ENCODE results near the gene ACAD10.
"Not testable (repeated sequence)": the region's sequence is repeated elsewhere in the genome, so short reads cannot be mapped to it uniquely, and the experiment has no call there.

Gene ACAD10

DNA sequence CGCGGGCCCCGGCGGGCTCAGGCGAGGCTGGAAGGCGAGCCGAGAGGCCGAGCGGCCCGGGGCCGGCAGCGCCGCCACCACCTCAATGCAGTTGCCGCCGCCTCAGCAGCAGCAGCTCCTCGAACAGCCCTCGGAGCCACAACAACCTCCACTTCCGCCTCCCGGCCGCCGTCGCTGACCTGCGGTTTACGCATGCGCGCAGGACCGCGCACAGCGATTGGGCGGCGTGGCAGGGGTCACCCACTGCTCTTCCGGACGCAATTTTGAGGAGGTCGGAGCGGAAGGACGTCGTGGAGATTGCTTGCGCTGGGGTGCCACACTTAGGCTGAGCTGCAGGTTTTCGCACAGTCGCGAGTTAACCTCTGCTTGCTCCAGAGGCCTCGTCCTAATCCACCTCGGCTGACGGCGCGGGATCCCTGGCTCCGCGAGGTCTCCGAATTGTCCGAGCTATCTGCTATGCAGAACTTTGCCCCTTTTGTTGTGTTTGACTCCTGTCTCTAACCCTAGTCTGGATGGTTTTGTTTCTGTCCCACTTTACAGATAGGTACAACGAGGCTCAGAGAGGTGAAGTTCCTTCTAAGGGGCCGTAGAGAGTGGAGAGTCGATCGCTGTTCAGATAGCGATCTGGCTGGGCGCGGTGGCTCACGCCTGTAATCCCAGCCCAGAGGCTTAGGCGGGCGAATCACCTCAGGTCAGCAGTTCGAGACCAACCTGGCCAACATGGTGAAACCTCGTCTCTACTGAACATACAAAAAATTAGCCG is at the start of gene ACAD10, which contains the start of gene BRAP:
Gene ACAD10, plus strand, starts transcription at position 243 of the 763 bp plus-strand sequence. CDS start 6,657 bp downstream, outside the sequence.
Gene BRAP, minus strand, starts transcription at position 146 of the 763 bp plus-strand sequence. CDS start 164 bp downstream, outside the sequence.
- DNase-seq: peak; percentile 79 to 93

DNA sequence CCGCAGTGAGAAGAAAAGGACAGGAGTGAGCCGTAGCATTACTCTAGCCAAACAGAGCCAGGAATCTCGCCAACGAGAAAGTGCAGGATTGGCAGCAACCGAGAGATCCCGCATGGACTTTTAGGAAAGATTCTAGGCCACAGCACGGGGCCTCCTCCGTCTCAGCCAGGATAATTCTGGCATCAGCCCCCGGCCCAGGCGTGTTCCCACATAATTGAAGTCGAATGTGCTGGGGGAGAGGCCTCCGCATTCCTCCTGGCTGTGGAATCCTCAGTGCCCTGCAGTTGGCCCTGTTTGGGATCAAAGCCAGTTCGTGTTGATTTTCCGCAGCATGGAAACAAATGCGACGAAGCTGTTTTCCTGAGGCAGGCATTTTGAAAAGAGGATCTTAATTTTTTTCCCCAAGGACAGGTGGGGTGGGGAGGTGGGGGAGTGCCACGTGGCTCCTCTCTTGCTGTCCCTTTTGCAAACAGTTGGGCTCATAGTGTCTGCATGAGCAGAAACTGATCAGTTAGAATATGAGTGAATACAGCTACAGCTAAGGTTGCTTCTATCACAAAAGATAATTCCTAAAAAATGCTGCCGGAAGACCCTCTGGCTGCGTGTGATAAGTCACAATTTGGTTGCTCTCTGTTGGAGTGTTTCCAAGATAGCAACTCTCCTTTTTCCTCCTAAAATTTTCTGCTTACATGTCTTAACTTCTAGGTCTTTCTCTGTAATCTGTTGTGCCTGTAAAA is 49.5 kb upstream of the ACAD10 start:
- no peak for DNase-seq

DNA sequence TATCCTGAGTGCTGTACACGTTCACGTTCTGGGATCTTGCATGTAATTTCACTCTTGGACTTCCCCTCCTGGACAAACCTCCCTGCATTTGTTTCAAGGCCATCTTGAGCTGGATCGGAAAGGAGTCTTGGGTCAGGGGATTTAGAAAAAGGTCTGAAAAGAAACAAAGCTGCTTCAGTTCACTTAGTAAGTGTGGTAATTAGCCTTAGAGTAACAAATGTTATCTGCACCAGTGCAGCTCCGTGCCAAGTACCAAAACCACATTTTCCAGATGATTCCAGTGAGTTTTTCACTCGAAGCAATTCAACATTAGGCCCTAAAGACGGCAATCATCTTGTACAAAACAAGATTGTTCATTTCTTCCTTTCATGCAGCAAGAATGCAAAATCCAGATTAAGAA is 47.3 kb upstream of the ACAD10 start:
- no peak for DNase-seq

DNA sequence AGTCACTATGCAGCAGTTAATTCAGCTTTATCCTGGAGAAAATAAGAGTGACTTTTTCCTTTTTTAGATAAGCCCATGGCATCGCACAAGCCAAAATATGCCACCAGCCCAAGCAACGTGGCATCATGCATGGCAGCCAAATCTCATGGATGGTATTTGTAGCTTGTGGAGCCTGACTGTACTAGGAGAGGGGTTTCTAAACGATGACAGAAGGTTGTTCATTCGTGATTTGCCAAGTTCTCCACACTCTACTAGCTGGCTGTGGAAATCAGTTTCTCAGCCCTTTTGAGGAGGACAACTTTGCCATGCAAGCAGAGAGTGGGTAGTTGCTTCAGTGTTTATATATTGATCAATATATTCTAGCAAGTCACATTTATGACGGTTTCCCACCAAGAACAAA is 45.3 kb upstream of the ACAD10 start:
- no peak for DNase-seq

DNA sequence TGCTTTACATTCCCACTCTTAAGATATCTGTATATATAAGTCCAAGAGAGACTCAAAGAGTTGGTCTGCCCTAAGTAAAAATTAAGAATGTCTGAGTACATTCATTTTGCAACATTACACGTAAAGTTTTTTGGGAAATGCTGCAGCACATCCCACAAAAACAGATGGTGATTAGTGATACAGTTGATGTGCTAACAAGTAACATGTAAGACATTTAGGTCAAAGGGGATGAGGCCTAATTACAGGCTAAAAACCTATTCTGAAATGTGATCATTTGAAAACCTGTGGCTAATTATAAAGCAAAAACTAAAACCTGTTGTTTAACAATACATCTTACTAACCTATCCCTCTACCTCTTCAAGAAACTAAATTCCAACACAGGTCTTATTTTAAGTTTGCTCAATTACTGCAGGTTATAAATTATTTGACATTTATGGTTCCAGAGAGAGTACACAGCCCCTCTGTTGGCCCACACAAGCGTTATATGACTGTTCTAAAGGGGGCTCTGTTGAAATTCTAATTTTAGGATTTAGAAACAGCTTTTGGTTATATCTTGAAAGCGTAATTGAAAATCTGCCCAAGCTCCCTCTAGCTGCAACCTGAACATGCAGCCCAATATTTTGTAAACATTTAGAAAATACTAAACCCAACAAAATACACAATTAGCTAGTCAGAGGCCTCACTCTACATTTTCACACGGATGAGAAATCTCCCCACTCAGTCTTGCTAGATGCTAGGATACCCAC is 43.0 kb upstream of the ACAD10 start:
- no peak for DNase-seq

DNA sequence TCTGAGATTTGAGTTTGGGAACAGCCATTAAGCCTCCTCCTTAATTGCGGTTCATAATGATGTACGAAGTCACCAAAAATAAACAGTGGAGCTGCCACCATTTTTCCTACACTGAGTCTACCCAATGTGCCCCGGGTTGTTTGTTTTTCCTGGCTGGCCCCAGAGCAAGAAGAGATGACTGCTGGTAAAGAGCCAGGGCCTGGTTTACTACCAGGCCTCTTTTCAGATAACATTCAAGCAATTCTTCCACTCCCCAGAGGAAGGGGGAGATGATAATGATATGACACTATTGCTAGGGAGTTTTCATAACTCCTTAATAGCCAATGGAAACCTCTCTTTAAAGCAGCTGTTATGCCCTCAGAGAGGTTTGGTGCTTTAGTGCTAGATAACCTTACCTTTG is 42.4 kb upstream of the ACAD10 start:
- DNase-seq: no peak

DNA sequence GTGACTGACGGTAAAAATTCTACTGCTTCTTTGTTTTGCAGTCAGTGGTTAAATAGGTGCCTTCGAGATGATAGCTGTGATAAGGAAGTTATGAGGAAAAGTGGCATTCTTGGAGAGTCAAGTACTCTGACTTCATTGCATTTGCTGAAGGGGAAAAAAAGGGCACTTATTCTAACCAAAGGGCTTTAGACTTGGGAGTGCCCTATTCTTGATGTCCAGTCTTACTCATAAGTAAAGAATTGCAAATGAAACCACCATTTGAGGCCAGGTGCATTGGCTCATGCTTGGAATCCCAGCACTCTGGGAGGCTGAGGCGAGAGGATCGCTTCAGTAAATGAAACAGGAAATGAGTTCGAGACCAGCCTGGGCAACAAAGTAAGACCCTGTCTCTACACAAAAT is 40.4 kb upstream of the ACAD10 start:
- no peak for DNase-seq

DNA sequence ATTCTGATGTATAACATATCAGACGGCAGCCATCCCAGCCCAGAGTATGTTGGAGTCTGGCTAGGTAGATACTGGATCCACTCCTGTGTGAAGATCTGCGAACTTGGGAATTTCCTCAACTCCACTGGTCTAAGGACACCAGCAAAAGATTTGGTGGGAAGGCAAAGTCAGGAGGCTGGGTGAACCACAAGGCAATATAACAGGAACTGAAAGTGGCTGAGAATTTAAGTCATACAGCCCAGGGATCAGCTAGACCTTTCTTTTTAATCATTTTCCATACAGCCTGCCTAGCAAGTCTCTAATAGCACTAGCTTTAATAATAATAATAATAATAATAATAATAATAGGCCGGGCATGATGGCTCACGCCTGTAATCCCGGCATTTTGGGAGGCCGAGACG is 34.9 kb upstream of the ACAD10 start:
- DNase-seq: no peak

DNA sequence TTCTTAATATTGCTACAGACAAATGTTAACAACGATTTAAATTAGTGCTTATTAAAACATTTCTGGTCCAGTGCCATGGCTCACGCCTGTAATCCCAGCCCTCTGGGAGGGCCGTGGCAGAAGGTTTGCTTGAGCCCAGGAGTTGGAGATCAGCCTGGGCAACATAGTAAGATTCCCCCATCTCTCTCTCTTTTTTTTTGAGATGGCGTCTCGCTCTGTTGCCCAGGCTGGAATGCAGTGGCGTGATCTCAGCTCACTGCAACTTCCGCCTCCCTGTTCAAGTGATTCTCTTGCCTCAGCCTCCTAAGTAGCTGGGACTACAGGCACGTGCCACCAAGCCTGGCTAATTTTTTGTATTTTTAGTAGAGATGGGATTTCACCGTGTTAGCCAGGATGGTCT is 33.3 kb upstream of the ACAD10 start:
- DNase-seq: not testable (repeated sequence)

DNA sequence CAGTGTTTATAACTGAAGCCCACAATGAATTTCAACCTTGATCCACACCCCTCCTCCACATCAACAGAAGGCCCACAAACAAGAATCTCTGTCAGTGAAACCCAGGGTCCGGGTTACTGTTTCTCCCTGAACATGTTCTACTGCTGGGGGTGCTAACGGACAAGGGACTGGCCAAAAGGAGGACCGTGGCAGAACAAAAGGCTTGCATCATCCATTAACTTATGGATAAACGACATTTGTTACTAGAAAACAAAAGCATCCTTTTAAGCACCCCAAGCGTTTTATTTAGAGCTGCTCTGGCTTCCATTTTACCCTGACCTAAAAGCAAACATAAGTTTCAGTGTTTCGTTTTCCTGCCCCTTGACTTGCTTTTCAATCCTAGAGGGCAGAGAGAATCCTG is 32.3 kb upstream of the ACAD10 start:
- no peak for DNase-seq

DNA sequence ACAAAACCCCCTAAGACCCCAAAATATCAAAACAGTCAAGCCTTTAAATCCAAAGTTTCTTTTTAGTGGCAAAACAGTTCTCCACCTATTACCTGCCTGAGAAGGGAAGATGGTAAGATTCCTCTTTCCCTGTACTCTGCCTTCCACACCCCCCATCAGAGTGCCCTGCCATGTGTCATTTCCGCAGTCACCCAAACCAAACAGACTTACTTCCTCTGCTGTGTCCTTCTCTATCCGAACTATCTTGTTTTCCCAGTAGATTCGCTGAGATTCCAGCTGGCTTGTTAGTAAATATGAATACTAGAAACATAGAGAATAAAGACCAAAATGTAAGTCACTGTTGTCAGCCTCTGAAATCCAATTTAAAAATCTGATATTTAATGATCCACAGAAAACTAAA is 30.5 kb upstream of the ACAD10 start:
- DNase-seq: no peak

DNA sequence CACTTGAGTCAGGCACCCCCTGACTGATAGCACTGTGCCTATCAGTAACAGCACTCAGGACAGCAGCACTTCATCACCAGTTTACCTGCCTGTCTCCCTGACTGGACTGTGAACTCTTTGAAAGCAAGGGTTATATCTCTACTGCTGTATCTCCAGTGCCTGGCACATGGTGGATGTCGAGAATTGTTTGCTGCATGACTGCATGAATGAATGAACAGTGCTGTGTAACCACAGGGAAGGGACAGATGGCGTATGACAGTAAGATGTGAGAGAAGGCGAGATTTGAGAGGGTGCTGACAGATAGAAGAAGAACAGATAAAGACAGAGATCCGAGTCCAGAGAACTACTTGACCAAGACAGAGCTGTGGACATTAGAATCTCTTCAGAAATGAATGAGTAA is 29.8 kb upstream of the ACAD10 start:
- DNase-seq: no peak

DNA sequence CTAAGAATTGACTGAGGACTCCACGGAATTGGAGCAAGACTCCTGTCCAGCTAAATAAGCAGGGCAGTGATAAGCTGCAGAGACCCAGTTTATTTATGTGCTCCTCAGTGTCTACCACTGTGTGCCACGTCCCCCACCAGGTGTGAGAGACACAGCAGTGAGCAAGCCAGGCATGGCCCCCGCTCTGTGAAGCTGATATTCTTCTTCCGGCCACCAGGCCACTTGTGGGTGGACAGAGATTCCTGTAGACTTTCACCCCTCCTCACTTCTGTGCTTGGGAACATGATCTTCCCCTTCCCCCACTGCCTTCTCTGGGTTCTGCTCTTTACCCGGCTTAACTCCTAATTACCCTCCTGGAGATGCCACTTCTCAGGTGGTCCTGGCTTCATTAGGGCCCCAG is 21.4 kb upstream of the ACAD10 start:
- no peak for DNase-seq

DNA sequence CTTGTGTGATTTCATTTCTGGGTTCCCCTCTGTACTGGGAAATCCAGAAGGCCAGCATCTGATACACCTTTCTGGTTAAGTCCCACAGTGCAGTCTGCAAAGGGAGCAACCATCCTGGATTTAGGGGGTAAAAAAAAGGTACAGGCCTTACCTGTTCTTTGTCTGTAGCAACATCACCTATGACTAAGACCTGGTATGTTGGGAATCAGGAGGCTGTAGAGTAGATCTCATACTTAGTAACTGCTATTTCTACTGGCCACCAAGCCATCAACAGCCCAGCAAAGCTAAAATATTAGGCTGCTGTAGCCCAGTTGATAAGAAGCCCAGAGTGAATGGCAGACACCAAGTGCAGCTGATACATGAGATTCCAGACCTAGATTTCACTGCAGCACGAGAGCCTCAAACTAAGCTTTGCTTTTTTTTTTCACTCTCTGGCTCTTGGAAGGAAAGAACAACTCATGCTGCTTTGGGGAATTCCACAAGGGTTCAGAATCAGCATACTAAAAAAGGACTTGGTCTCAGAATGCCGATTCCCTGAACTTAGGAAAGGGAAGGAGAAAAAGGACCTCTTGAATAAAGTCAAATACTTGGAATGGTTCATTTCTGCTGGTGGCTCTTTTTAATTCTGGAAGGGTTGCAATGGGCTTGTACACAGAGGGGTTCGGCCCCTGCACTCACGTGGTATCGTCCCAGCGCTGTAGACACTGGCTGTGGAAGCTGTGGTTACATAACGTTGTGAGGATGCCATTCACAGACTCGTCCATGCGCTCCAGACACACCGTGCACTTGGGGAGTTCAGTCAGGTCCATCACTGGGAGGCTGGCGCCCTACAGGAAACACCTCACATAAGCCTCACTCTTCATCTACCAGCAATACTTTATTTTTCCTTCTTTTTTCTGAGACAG is 20.6 kb upstream of the ACAD10 start:
- no peak for DNase-seq

DNA sequence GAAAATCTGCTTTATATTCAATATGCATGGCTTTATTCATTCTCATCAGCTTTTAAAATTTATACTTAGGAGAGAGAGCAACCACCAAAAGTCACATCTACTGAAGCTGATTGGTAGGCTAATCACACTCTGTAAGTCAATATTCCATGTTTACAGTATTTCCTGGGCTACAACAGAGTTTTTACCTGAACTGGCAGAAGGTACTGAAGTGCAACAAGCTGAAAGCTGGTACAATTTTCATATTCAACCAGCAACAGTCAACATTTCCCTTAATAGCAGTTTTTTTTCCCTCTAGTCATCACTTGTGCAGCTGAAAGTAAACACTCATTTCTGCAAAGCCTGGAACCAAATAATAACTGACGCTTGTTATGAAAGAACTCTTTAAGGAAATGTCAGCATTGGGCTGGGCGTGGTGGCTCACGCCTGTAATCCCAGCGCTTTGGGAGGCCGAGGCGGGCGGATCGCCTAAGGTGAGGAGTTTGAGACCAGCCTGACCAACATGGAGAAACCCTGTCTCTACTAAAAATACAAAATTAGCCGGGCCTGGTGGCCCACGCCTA is 13.0 kb upstream of the ACAD10 start:
- DNase-seq: no peak

DNA sequence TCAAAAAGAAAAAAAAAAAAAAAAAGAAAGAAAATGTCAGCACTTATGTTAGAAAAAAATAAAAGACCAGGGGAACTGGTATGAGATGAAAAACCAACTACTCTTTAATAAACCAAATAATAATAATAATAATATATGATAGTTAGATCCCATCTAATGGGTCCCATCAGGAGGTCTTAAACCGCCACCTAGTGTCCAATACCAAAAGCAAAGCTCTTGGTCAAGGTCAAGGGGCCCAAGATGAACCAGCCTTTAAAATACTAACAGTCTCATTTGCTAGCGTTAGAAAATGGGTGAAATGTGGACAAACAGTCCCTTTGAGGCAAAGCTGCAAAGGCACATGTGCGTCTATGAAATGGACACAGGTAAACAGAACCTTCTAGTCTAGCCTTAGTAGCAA is 12.3 kb upstream of the ACAD10 start:
- DNase-seq: no peak

DNA sequence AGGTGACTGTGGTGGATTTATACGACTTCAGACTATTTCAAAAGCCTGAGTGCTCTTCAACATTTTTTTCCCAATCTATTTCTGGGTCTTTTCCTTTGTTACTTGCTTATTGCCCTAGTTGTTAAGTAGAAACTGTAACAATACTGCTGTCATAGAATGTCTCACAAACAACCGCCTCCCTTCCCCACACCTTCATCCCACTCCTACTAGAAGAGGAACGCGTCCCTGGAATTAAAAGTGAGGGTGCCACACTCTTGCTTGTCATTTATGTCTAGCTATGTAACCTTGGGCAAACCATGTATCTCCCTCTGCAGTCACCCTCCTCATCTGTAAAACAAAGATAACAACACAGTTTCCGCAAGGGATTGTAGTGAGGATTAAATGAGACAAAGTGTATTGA is 8.7 kb upstream of the ACAD10 start:
- no peak for DNase-seq

DNA sequence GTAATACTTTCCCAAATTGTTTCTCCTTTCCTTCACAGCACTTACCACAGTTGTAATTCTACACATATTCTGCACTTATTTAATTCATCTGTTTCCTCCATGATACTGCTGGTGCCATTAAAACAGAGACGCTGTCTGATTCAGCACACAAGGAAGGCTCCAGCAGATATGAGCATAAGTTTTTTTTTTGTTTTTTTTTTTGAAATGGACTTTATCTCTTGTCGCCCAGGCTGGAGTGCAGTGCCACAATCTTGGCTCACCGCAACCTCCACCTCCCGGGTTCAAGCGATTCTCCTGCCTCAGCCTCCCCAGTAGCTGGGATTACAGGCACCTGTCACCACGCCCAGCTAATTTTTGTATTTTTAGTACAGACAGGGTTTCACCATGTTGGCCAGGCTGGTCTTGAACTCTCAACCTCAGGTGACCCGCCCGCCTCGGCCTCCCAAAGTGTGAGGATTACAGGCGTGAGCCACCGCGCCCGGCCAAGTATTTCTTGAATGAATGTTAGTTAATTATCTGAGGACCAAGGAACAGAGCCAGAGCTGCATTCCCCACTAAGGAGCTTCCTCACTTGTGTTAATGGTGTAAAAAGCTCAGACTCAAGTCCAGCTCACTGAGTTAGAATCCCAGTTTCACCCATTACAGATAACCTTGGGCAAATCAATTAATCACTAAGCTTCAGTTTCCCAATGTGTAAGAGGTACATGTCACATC is 1.2 kb upstream of the ACAD10 start:
- DNase-seq: not testable (repeated sequence)

DNA sequence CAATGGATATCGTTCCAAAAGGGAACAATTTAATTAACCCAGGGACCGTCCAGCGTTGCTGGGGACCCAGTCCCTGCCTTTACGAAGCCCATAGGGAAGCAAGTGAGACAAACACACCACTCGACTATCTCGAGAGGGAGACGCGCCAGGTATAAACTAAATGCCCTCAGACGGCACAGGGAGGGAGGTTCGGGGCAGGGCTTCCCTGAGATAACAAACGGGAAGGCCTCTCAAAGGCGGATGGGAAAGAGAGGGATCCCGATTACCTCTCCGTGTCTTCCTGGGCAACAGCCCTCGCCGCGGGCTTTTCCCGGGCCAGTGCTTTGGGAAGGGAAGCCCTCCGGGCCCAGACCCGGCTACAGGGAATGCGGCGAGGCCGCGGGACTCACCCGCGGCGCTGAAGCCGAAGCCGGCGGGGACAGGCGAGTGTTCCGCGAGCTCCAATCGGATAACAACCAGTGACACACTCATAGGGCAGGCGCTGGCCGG is 487 bp upstream of the ACAD10 start:
- DNase-seq: no peak

DNA sequence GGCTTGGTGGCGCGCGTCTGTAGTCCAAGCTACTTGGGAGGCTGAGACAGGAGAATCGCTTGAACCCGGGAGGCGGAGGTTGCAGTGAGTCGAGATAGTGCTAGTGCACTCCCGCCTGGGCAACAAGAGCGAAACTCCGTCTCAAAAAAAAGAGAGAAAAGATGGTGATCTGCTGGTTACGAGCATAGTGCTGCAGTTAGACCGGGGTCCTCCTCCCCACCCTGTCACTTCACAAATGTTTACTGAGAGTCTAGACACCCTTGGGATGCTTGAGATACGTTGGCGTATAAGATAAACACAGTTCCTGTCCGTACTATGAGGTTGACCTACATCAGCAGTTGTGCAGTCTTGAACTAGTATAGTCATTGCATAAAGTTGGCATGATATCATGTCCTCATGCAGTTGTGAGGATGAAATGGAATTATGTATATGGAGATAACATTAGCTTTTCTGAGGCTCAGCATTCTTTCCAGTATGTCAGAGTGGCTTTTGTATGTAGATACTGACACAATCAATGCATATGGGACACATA is 787 bp downstream of the ACAD10 start:
- no peak for DNase-seq

DNA sequence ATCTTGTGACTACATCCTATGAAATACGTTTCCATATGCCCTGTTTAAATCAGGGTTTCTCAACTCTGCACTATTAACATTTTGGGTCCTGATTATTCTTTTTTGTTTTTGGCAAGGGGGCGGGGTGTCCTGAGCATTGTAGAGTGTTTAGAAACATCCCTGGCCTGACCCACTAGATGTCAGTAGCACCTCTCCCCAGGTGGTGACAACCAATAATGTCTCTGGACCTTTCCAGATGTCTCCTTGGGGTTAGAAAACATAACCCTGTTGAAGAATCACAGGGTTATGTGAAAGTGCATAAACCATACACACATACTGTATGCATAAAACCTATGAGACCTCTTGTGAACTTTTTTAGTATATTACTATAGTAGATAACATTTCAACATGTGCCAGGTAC is 1.4 kb downstream of the ACAD10 start:
- DNase-seq: no peak

Data from bone marrow (tissue), 2 donors.